Heart left ventricle (tissue), 13 donors: Measurements from ENCODE around the gene OR7D4.

Source experiments
- CTCF ChIP-seq, 12 donors: fragments of 200-600 bp; sonication (generic) in 4 of 12; IDR thresholded peaks; one replicate each; pipeline versions ENCODE4 v1.5.0 to v1.8.0; 2018 to 2022; ENCODE audit warnings: antibody characterized with exemption in 12 of 12, mild to moderate bottlenecking in 5 of 12
- POLR2A ChIP-seq, 2 donors: fragments of 450-650 bp; IDR thresholded peaks; one replicate each; pipeline ENCODE4 v1.6.1; 2017; ENCODE audit warnings: antibody characterized with exemption in 2 of 2, mild to moderate bottlenecking in 2 of 2, moderate library complexity in 2 of 2
- donor health status: ischemic (EF 13 %, LVEDD 7.1; RV severe dilation, severe dysfunction).
- donor health status: DM: no; HTN: yes; CAD: no.
- donor health status: DM: no; HTN: no; CAD: no.
- donor health status: ischemic (EF 25% LVEDD 6.9; RV normal size, moderate dysfunction).
- donor health status: ischemic (EF 25% LVEDD 5.7; RV mildly dilated, moderate dysfunction).
- donor health status: ischemic (EF 35%, LVEDD 5.7; RV mildly dilated, moderate dysfunction).
- donor health status: nonischemic (EF 11% LVEDD 7.7; RV severe dilation, severe dysfunction).
- donor health status: DM: yes; HTN: yes; CAD: no.
- donor health status: PGD.
- donor health status: ischemic (EF 29% LVEDD 5.4; RV normal size, mild dysfunction).
- donor health status: nonischemic (EF 23%, LVEDD 6.1; RV moderate dilation, normal function).

DNA sequence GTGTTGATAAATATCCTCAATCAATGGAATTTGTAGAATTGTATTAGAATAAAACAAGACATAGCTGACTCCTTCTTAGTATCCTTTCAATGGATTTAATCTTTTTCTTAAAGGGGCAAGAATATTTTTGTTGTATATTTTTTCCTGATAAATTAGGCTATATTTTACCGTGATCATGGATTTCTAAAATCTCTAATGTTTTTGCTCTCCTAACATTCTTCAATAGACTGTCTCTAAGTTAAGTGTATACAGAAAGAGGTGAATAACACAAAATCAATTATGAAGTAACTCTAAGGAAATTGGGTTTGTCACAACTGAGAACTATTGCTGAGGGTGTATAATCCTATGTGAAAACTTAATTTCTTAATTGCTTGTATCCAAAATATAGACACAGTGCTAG lies 31.2 kb upstream of the OR7D4 start, which contains the start of gene OR7E24:
- TF ChIP-seq CTCF (IDR thresholded peaks at IDR 0.05) (no peak), POLR2A (IDR thresholded peaks at IDR 0.05) (no peak)
